Keratinocyte (primary cell): ENCODE results near the gene GID4. TPM values are rescaled to one million over a fixed set of nuclear protein-coding genes. Genes with fewer than 3 reads are reported as not detected.

Experiments
- DNase-seq: peaks from one replicate; pipeline ENCODE4 v3.0.0-alpha.2; 2011; ENCODE audit warnings: low read depth, missing footprints, low spot score
- FAIRE-seq: peaks from 2 replicates; lab custom pipeline; 2011; peaks lifted over from hg19 to GRCh38; lab: Jason Lieb, UNC
- H2AFZ ChIP-seq: 2 replicates; pipeline ENCODE4 v1.6.0; 2012; ENCODE audit warnings: low read length, control low read depth, inconsistent platforms; ENCODE audit not compliant: control insufficient read depth
- H3K27ac ChIP-seq: 2 replicates; pipeline ENCODE4 v1.5.1; 2011; ENCODE audit warnings: low read length; ENCODE audit not compliant: control insufficient read depth, insufficient read depth
- H3K27me3 ChIP-seq: 3 replicates; pipeline ENCODE4 v1.6.0; 2011; ENCODE audit warnings: low read length; ENCODE audit not compliant: control insufficient read depth, insufficient read depth; ENCODE audit errors: extremely low read depth
- H3K36me3 ChIP-seq, 2 experiments: 2 replicates in 1 of 2; 3 replicates in 1 of 2; pipeline ENCODE4 v1.5.1; 2011; ENCODE audit warnings: low read length in 2 of 2, mild to moderate bottlenecking in 1 of 2; ENCODE audit not compliant: control insufficient read depth in 2 of 2, insufficient read depth in 2 of 2; ENCODE audit errors: extremely low read depth in 1 of 2
- H3K4me1 ChIP-seq: 3 replicates; pipeline ENCODE4 v1.5.1; 2011; ENCODE audit warnings: low read length; ENCODE audit not compliant: control insufficient read depth, insufficient read depth; ENCODE audit errors: extremely low read depth
- H3K4me2 ChIP-seq: 3 replicates; pipeline ENCODE4 v1.6.0; 2011; ENCODE audit warnings: low read depth, low read length; ENCODE audit not compliant: control insufficient read depth, insufficient read depth; ENCODE audit errors: extremely low read depth
- H3K4me3 ChIP-seq, 3 experiments: fragments of 200-600 bp in 1 of 3; sonication (generic) in 1 of 3; 2 replicates in 2 of 3; 3 replicates in 1 of 3; pipeline ENCODE4 v1.5.1; 2011 to 2016; ENCODE audit warnings: low read length in 3 of 3, mild to moderate bottlenecking in 3 of 3, control low read depth in 2 of 3, inconsistent platforms in 1 of 3, low read depth in 1 of 3, mixed read lengths in 1 of 3, mixed run types in 1 of 3, moderate library complexity in 1 of 3; ENCODE audit not compliant: control insufficient read depth in 2 of 3, insufficient read depth in 2 of 3; ENCODE audit errors: extremely low read depth in 1 of 3
- H3K79me2 ChIP-seq: 2 replicates; pipeline ENCODE4 v1.6.0; 2012; ENCODE audit warnings: low read length; ENCODE audit not compliant: control insufficient read depth, insufficient read depth
- H3K9ac ChIP-seq: 3 replicates; pipeline ENCODE4 v1.6.0; 2011; ENCODE audit warnings: low read length; ENCODE audit not compliant: control insufficient read depth, insufficient read depth; ENCODE audit errors: extremely low read depth
- H3K9me1 ChIP-seq: 3 replicates; pipeline ENCODE4 v1.6.0; 2011; ENCODE audit warnings: low read length; ENCODE audit not compliant: control insufficient read depth, insufficient read depth; ENCODE audit errors: extremely low read depth
- H3K9me3 ChIP-seq: 2 replicates; pipeline ENCODE4 v1.5.1; 2012; ENCODE audit warnings: low read depth, low read length; ENCODE audit not compliant: control insufficient read depth
- H4K20me1 ChIP-seq: 3 replicates; pipeline ENCODE4 v1.6.0; 2011; ENCODE audit warnings: low read length; ENCODE audit not compliant: control insufficient read depth, insufficient read depth; ENCODE audit errors: extremely low read depth
- EZH2 ChIP-seq: IDR thresholded peaks from one replicate; pipeline ENCODE4 v1.6.1; 2012; ENCODE audit warnings: inconsistent platforms, mild to moderate bottlenecking, low read length, moderate library complexity
- dilution Hi-C: fragments of 300-500 bp; cut with MboI; formaldehyde crosslinking; loops from one replicate; pipeline ENCODE4 v1.7.0; 2020; ENCODE audit warnings: low sequenced_read_pairs; ENCODE audit not compliant: extremely low pct_ligation_motif_present
- polyA plus RNA-seq, 5 experiments: library from polyadenylated mRNA; depleted of rRNA in 3 of 5; stranded (reverse) in 3 of 5; stranded (forward) in 1 of 5; unstranded in 1 of 5; fragments of >200 nt; gene quantifications; 1 replicate in 1 of 5; 2 replicates in 3 of 5; 3 replicates in 1 of 5; pipeline versions ENCODE4 v1.2.1 to v1.2.3, GENCODE V29; 2011 to 2012; ENCODE audit warnings: missing spikeins in 2 of 5, low read depth in 1 of 5, low replicate concordance in 1 of 5
- TF ChIP-seq, protein P1 (sequence below), 3 experiments: IDR thresholded peaks in 1 of 3; conservative IDR thresholded peaks in 1 of 3; optimal IDR thresholded peaks in 1 of 3; 2 replicates in 2 of 3; 3 replicates in 1 of 3; pipeline versions ENCODE3 to v1.5.1; 2011; ENCODE audit warnings: low read length in 3 of 3, mild to moderate bottlenecking in 3 of 3, moderate library complexity in 2 of 3, control low read depth in 1 of 3, inconsistent platforms in 1 of 3; ENCODE audit not compliant: insufficient read depth in 2 of 3; ENCODE audit errors: extremely low read depth in 1 of 3

Gene GID4
- polyA plus RNA-seq, 1 donor (not counting 4 experiments of a cell fraction or from before 2014, with no cell fraction given) = 16.8 TPM

DNA sequence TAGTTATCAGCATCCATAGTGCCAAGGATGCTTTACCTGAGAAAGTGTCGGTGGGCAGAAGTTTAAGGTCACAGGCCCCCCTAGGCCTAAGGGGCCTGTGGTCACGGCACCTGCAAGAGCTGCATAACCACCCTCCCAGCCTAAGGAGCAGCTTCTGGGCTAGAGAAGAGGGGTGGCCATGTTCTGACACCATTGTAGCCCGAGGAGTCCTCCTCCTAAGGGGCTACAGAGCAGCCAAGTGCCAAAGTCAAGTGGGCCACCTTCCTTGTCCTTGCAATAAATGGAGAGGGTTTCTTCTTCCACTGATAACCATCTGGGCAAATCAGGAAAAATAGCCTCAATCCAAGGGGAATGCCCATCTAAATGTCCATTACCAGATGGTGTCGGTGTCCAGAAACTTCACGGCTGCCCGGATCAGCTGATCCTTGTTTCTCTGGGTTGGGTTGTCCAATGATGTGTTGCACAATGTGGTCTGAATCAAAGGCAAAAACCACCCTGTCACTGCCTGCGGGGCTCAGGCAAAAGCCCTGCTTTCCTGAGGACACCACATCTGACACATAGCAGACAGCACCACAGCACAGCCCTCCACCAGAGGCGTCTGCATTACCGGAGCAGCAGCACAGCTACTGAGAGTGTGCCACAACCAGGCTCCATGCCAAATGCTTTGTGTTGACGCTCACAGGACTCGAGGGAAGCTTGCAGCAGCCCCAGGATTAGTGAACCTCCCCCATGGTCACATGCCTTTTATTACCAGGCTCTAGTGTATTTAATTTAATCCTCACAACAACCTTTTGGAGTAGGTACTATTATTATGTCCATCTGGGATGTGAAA is 13.0 kb upstream of the GID4 start:
- peak overlapping the region; percentile 26 for H3K27ac ChIP-seq
- H3K9ac ChIP-seq = no peak overlapping the region
- TF ChIP-seq EZH2 = no peak
- TF ChIP-seq, protein P1, sequence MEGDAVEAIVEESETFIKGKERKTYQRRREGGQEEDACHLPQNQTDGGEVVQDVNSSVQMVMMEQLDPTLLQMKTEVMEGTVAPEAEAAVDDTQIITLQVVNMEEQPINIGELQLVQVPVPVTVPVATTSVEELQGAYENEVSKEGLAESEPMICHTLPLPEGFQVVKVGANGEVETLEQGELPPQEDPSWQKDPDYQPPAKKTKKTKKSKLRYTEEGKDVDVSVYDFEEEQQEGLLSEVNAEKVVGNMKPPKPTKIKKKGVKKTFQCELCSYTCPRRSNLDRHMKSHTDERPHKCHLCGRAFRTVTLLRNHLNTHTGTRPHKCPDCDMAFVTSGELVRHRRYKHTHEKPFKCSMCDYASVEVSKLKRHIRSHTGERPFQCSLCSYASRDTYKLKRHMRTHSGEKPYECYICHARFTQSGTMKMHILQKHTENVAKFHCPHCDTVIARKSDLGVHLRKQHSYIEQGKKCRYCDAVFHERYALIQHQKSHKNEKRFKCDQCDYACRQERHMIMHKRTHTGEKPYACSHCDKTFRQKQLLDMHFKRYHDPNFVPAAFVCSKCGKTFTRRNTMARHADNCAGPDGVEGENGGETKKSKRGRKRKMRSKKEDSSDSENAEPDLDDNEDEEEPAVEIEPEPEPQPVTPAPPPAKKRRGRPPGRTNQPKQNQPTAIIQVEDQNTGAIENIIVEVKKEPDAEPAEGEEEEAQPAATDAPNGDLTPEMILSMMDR (optimal IDR thresholded peaks at IDR 0.05 in 1 of 3, IDR thresholded peaks at IDR 0.05 in 1 of 3, conservative IDR thresholded peaks at IDR 0.05 in 1 of 3; ENCODE audit: extremely low read depth in 1 of 3, insufficient read depth in 2 of 3, low read length in 3 of 3) = no peak
- peaks cover 7 to 14% of the 10 kb centered on the region in 2 experiments for H3K36me3 ChIP-seq
- FAIRE-seq (no peak), DNase-seq (no peak)
- H3K9me1 ChIP-seq = peaks cover 3% of the 10 kb centered on the region
- H4K20me1 ChIP-seq = no peaks in the 10 kb centered on the region
- H3K27me3 ChIP-seq = no peaks in the 10 kb centered on the region
- H3K9me3 ChIP-seq = no peaks in the 10 kb centered on the region
- dilution Hi-C loops = no loop called here
- H3K79me2 ChIP-seq = no peaks in the 10 kb centered on the region
- peaks cover 29% of the 10 kb centered on the region for H3K4me1 ChIP-seq
- H2AFZ ChIP-seq = no peak overlapping the region
- no peak overlapping the region for H3K4me3 ChIP-seq
- peak overlapping the region; percentile 28 for H3K4me2 ChIP-seq

- H3K4me1 ChIP-seq = peaks cover 34% of the 10 kb centered on the region
- TF ChIP-seq EZH2 = no peak
- TF ChIP-seq, protein P1 (optimal IDR thresholded peaks at IDR 0.05 in 1 of 3, IDR thresholded peaks at IDR 0.05 in 1 of 3, conservative IDR thresholded peaks at IDR 0.05 in 1 of 3; ENCODE audit: extremely low read depth in 1 of 3, insufficient read depth in 2 of 3, low read length in 3 of 3) = no peak
- FAIRE-seq (no peak), DNase-seq (no peak)
- H3K4me2 ChIP-seq = no peak overlapping the region
- no peaks in the 10 kb centered on the region for H3K27me3 ChIP-seq
- H3K79me2 ChIP-seq = peaks cover 4% of the 10 kb centered on the region
- H3K4me3 ChIP-seq = no peak overlapping the region
- H3K27ac ChIP-seq = no peak overlapping the region
- H4K20me1 ChIP-seq = no peaks in the 10 kb centered on the region
- no peaks in the 10 kb centered on the region for H3K9me3 ChIP-seq
- H3K9ac ChIP-seq = no peak overlapping the region
- no peak overlapping the region for H2AFZ ChIP-seq
- dilution Hi-C loops = no loop called here
- peaks cover 3% of the 10 kb centered on the region for H3K9me1 ChIP-seq
- peaks cover 4 to 14% of the 10 kb centered on the region in 2 experiments for H3K36me3 ChIP-seq
Observed at GRCh38 chr17:18027280-18027679, 11.9 kb upstream of the GID4 start.
